Measurements from ENCODE around the gene MOB2.

GRCh38 chr11:1471736-1472135 lies 14.8 kb downstream of the MOB2 start:
- TF ChIP-seq MAZ (CRISPR knock-in tag; conservative IDR thresholded peaks at IDR 0.05 in 1 of 2, IDR thresholded peaks at IDR 0.05 in 1 of 2) (no peak), CREB3L1 (IDR thresholded peaks at IDR 0.05; ENCODE audit: borderline replicate concordance, low read depth) (no peak), CEBPZ (IDR thresholded peaks at IDR 0.05; ENCODE audit: borderline replicate concordance, low read depth, low read length) (no peak), POLR2AphosphoS5 (IDR thresholded peaks at IDR 0.05; ENCODE audit: control insufficient read depth, insufficient read depth, low read depth, low read length) (no peak)
